HepG2 (cell line): ENCODE results near the gene CLDN19. TPM values are rescaled to one million over a fixed set of nuclear protein-coding genes. Genes with fewer than 3 reads are reported as not detected.

Experiments
- ATAC-seq: fragments of 200-7000 bp; cut with Tn5 transposase; 3 replicates; pipeline ENCODE4 v1.9.1; 2020; ENCODE audit warnings: mild to moderate bottlenecking, moderate library complexity
- BruUV-seq: library from RNA; stranded (reverse); fragments of 400-500 nt; replicated peaks from 2 replicates; lab custom pipeline; 2021; lab: Mats Ljungman, UMichigan
- CTCF ChIA-PET: fragments of 300-600 bp; formaldehyde crosslinking; extraction: SDS; loops from one replicate; lab custom pipeline; 2021; ENCODE audit warnings: low total read pairs, inconsistent platforms, low intra/inter-chr PET ratio; lab: Yijun Ruan, JAX
- POLR2A ChIA-PET: fragments of 350-600 bp; sonication (Branson Sonifier 250); formaldehyde crosslinking; loops from one replicate; lab custom pipeline; 2020; ENCODE audit warnings: antibody characterized with exemption, inconsistent platforms; lab: Yijun Ruan, JAX
- DNase-seq: peaks from one replicate; pipeline ENCODE4 v3.0.0-alpha.2; 2015; ENCODE audit warnings: low spot score
- FAIRE-seq: peaks from 3 replicates; lab custom pipeline; 2011; peaks lifted over from hg19 to GRCh38; lab: Jason Lieb, UNC
- H2AFZ ChIP-seq: one replicate; pipeline ENCODE4 v1.6.1; 2011; ENCODE audit warnings: low read length, inconsistent platforms
- H3K27ac ChIP-seq: fragments of 300-600 bp; 3 replicates; pipeline ENCODE4 v1.8.0; 2011; ENCODE audit warnings: mixed run types, mild to moderate bottlenecking, mixed read lengths, low read length, inconsistent platforms; ENCODE audit not compliant: insufficient read depth; ENCODE audit errors: extremely low read length
- H3K27me3 ChIP-seq, 2 experiments: fragments of 200-600 bp in 1 of 2; 2 replicates in 1 of 2; 3 replicates in 1 of 2; pipeline versions ENCODE4 v1.6.0 to v1.8.0; 2011; ENCODE audit warnings: low read length in 2 of 2, mild to moderate bottlenecking in 2 of 2, moderate library complexity in 2 of 2, inconsistent platforms in 1 of 2; ENCODE audit not compliant: insufficient read depth in 2 of 2, control insufficient read depth in 1 of 2
- H3K36me3 ChIP-seq, 2 experiments: fragments of 200-600 bp in 1 of 2; replicated peaks in 1 of 2; 2 replicates in 1 of 2; 3 replicates in 1 of 2; pipeline versions ENCODE4 v1.5.1 to v1.8.0; 2011; ENCODE audit warnings: low read length in 2 of 2, inconsistent platforms in 1 of 2; ENCODE audit not compliant: insufficient read depth in 2 of 2, control insufficient read depth in 1 of 2
- H3K4me1 ChIP-seq: 2 replicates; pipeline ENCODE4 v1.5.1; 2012; ENCODE audit warnings: low read length, inconsistent platforms; ENCODE audit not compliant: insufficient read depth
- H3K4me2 ChIP-seq: 2 replicates; pipeline ENCODE4 v1.6.0; 2011; ENCODE audit warnings: low read depth, low read length, inconsistent platforms
- H3K4me3 ChIP-seq, 3 experiments: fragments of 200-600 bp in 1 of 3; sonication (generic), shearing (Covaris generic) in 1 of 3; replicated peaks in 1 of 3; 2 replicates each; pipeline ENCODE4 v1.5.1; 2011 to 2016; ENCODE audit warnings: low read length in 3 of 3, inconsistent platforms in 2 of 3, low read depth in 2 of 3, mild to moderate bottlenecking in 2 of 3, control low read depth in 1 of 3, mixed read lengths in 1 of 3; ENCODE audit not compliant: insufficient read depth in 1 of 3
- H3K79me2 ChIP-seq: one replicate; pipeline ENCODE4 v1.6.1; 2011; ENCODE audit warnings: low read length, inconsistent platforms; ENCODE audit not compliant: insufficient read depth
- H3K9ac ChIP-seq: 2 replicates; pipeline ENCODE4 v1.6.0; 2011; ENCODE audit warnings: mild to moderate bottlenecking, low read depth, low read length, inconsistent platforms; ENCODE audit not compliant: insufficient read depth
- H3K9me3 ChIP-seq: 2 replicates; pipeline ENCODE4 v1.5.1; 2012; ENCODE audit warnings: mild to moderate bottlenecking, low read length
- H4K20me1 ChIP-seq: 2 replicates; pipeline ENCODE4 v1.6.0; 2011; ENCODE audit warnings: inconsistent platforms, mild to moderate bottlenecking, low read length, moderate library complexity; ENCODE audit not compliant: insufficient read depth
- AGO2 ChIP-seq: fragments of 200-400 bp; formaldehyde crosslinking; optimal IDR thresholded peaks from 2 replicates; pipeline ENCODE3; 2017; ENCODE audit warnings: mild to moderate bottlenecking, low read depth, low read length, moderate library complexity
- FOXA3 ChIP-seq: IDR thresholded peaks from 2 replicates; pipeline ENCODE4 v1.6.1; 2016; ENCODE audit warnings: missing genetic modification reagents, missing compliant biosample characterization
- POLR2A ChIP-seq, 2 experiments: IDR thresholded peaks; 2 replicates each; pipeline ENCODE4 v1.6.1; 2011; ENCODE audit warnings: low read depth in 2 of 2, low read length in 2 of 2, mild to moderate bottlenecking in 1 of 2, moderate library complexity in 1 of 2; ENCODE audit not compliant: insufficient read depth in 1 of 2
- POLR2AphosphoS2 ChIP-seq: IDR thresholded peaks from 2 replicates; pipeline ENCODE4 v1.6.1; 2011; ENCODE audit warnings: low read depth, low read length, improper control_type of control experiment
- POLR2G ChIP-seq: fragments of 200-400 bp; formaldehyde crosslinking; IDR thresholded peaks from 2 replicates; pipeline ENCODE4 v1.6.1; 2018; ENCODE audit warnings: mild to moderate bottlenecking, low read depth, low read length, moderate library complexity
- RBM22 ChIP-seq: fragments of 200-400 bp; formaldehyde crosslinking; optimal IDR thresholded peaks from 2 replicates; pipeline ENCODE3; 2017; ENCODE audit warnings: mild to moderate bottlenecking, low read length, moderate library complexity
- SSRP1 ChIP-seq: IDR thresholded peaks from 2 replicates; pipeline ENCODE4 v1.6.1; 2016; ENCODE audit warnings: control low read depth
- SYNCRIP ChIP-seq: fragments of 200-400 bp; formaldehyde crosslinking; IDR thresholded peaks from 2 replicates; pipeline ENCODE4 v1.6.1; 2018; ENCODE audit warnings: mild to moderate bottlenecking, low read depth, low read length; ENCODE audit not compliant: insufficient read depth
- ZFP37 ChIP-seq: sonication (generic); formaldehyde crosslinking; IDR thresholded peaks from 2 replicates; pipeline ENCODE4 v1.4.0; 2020; ENCODE audit warnings: missing genetic modification reagents, borderline replicate concordance
- ZNF10 ChIP-seq: sonication (generic); formaldehyde crosslinking; IDR thresholded peaks from 2 replicates; pipeline ENCODE4 v1.4.0; 2020; ENCODE audit warnings: mild to moderate bottlenecking, low read depth, missing genetic modification reagents, borderline replicate concordance
- ZNF234 ChIP-seq: sonication (generic); formaldehyde crosslinking; conservative IDR thresholded peaks from 2 replicates; pipeline ENCODE4 v1.5.1; 2020; ENCODE audit warnings: mild to moderate bottlenecking, missing genetic modification reagents
- ZNF589 ChIP-seq: sonication (generic); formaldehyde crosslinking; conservative IDR thresholded peaks from 2 replicates; pipeline ENCODE4 v1.8.0; 2022; ENCODE audit warnings: mild to moderate bottlenecking, moderate library complexity, missing genetic modification reagents
- ZNF761 ChIP-seq: sonication (generic); formaldehyde crosslinking; conservative IDR thresholded peaks from 2 replicates; pipeline ENCODE4 v1.4.0; 2020; ENCODE audit warnings: mild to moderate bottlenecking, missing genetic modification reagents
- ZNF776 ChIP-seq: sonication (generic); formaldehyde crosslinking; IDR thresholded peaks from 2 replicates; pipeline ENCODE4 v1.4.0; 2020; ENCODE audit warnings: mild to moderate bottlenecking, missing genetic modification reagents
- WGBS: methylation state at CpG from one replicate; pipeline ENCODE4 v1.1.6; 2017; ENCODE audit warnings: low lambda C conversion rate; 5-methylcytosine and 5-hydroxymethylcytosine counted together
- in situ Hi-C: cut with HindIII; loops from 2 replicates; pipeline ENCODE4 v1.10.0; 2017; ENCODE audit warnings: low pct_unique_long_range_greater_than_20kb; ENCODE audit not compliant: extremely low pct_ligation_motif_present
- intact Hi-C: fragments of 100-400 bp; cut with micrococcal nuclease; formaldehyde crosslinking; loops from one replicate; pipeline ENCODE4 v1.10.0; 2022; ENCODE audit not compliant: unreplicated experiment
- polyA plus RNA-seq, 8 experiments: library from polyadenylated mRNA; depleted of rRNA in 3 of 8; stranded (reverse) in 7 of 8; unstranded in 1 of 8; fragments of >200 nt; fragmentation: Illumina TruSeq in 4 of 8; extraction: Trizol in 4 of 8; gene quantifications; 2 replicates each; pipeline versions ENCODE4 v1.2.1 to v1.2.3, GENCODE V29; 2011 to 2016; ENCODE audit warnings: low read depth in 4 of 8, missing spikeins in 1 of 8, mixed read lengths in 1 of 8; ENCODE audit not compliant: insufficient read depth in 1 of 8
- total RNA-seq, 5 experiments: library from RNA; depleted of rRNA; stranded (reverse); fragments of >200 nt; fragmentation: Illumina TruSeq; extraction: Trizol; gene quantifications; 2 replicates each; pipeline ENCODE4 v1.2.3, GENCODE V29; 2016; ENCODE audit warnings: low read depth in 1 of 5
- TF ChIP-seq, protein P1 (sequence below), 2 experiments: sonication (generic) in 1 of 2; formaldehyde crosslinking in 1 of 2; IDR thresholded peaks; 2 replicates each; pipeline versions ENCODE4 v1.5.1 to v1.6.1; 2011 to 2020; ENCODE audit warnings: borderline replicate concordance in 1 of 2, low read depth in 1 of 2, low read length in 1 of 2, mild to moderate bottlenecking in 1 of 2, missing genetic modification reagents in 1 of 2, moderate library complexity in 1 of 2
- TF ChIP-seq, protein P2 (sequence below): sonication (generic); formaldehyde crosslinking; IDR thresholded peaks from 2 replicates; pipeline ENCODE4 v1.4.0; 2020; ENCODE audit warnings: mild to moderate bottlenecking, missing genetic modification reagents, borderline replicate concordance

CLDN19 gene
- total and polyA plus RNA-seq, 2 of the 13 experiments (the other 11 are each of a cell fraction or from before 2014, with no cell fraction given) = 5.0 to 7.6 TPM

DNA sequence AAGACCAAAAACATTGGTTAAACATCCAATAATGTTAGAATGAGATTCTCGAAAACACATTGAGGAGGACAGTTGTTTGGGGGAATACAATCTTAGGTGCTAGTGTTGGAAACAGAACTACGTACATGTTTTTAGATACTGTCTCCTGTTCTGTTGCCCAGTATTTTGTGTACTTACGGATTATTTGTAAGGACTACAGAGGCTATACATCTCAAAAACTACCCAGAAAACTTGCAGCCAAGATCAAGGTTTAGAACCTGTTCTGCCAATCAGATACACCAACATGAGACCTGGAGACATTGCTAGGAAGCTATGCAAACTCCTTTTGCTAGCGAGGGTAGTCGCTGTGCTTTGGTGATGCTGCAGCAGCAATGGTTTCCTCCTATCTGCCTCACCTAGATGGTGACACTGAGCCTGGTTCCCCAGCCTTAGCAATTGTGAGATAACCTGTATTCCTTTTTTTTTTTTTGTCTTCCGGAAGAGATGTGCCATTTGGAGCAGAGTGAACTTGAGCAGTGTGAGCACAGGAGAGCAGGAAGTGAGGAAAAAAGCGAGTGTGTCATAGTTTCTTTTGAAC is 36.1 kb downstream of the CLDN19 start:
- FAIRE-seq (peak; percentile 32), ATAC-seq (no peak), DNase-seq (no peak)
- Histone ChIP-seq H3K4me1 (no peaks in the 10 kb centered on the region), H3K36me3 (peaks cover 23 to 71% of the 10 kb centered on the region in 2 experiments), H3K27ac (no peak overlapping the region), H4K20me1 (peaks cover 3% of the 10 kb centered on the region; the same call in 1 of the 2 replicates), H3K27me3 (no peaks in the 10 kb centered on the region), H3K4me3 (no peak overlapping the region), H3K9ac (no peak overlapping the region), H3K79me2 (peaks cover 2% of the 10 kb centered on the region), H2AFZ (no peak overlapping the region), H3K9me3 (no peaks in the 10 kb centered on the region), H3K4me2 (no peak overlapping the region)
- BruUV-seq = no TSS peak
- ChIA-PET POLR2A (no interaction called here), CTCF (no interaction called here)
- intact Hi-C loops (no loop called here), in situ Hi-C loops (no loop called here)
- TF ChIP-seq ZNF10 (CRISPR knock-in tag) (no peak), ZNF589 (no peak), POLR2A (IDR thresholded peaks at IDR 0.05; ENCODE audit: insufficient read depth in 1 of 2, low read depth in 2 of 2, low read length in 2 of 2) (0 out of 4 replicates have a peak, but pooled peaks of 1 of the 2 experiments have one; percentile 24), AGO2 (peak; percentile 26), ZNF761 (CRISPR knock-in tag) (no peak), ZNF776 (no peak), SSRP1 (CRISPR knock-in tag) (no peak), SYNCRIP (no peak), FOXA3 (CRISPR knock-in tag) (no peak), ZNF234 (CRISPR knock-in tag) (no peak), ZFP37 (CRISPR knock-in tag) (no peak), POLR2AphosphoS2 (peak; percentile 88), RBM22 (peak; percentile 79), POLR2G (peak; percentile 50; the same call in 1 of the 2 replicates)
- TF ChIP-seq, protein P1, sequence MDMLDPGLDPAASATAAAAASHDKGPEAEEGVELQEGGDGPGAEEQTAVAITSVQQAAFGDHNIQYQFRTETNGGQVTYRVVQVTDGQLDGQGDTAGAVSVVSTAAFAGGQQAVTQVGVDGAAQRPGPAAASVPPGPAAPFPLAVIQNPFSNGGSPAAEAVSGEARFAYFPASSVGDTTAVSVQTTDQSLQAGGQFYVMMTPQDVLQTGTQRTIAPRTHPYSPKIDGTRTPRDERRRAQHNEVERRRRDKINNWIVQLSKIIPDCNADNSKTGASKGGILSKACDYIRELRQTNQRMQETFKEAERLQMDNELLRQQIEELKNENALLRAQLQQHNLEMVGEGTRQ (IDR thresholded peaks at IDR 0.05; ENCODE audit: low read depth, low read length) = no peak
- TF ChIP-seq, protein P1 (CRISPR knock-in tag; IDR thresholded peaks at IDR 0.05; ENCODE audit: borderline replicate concordance) = no peak
- TF ChIP-seq, protein P2, sequence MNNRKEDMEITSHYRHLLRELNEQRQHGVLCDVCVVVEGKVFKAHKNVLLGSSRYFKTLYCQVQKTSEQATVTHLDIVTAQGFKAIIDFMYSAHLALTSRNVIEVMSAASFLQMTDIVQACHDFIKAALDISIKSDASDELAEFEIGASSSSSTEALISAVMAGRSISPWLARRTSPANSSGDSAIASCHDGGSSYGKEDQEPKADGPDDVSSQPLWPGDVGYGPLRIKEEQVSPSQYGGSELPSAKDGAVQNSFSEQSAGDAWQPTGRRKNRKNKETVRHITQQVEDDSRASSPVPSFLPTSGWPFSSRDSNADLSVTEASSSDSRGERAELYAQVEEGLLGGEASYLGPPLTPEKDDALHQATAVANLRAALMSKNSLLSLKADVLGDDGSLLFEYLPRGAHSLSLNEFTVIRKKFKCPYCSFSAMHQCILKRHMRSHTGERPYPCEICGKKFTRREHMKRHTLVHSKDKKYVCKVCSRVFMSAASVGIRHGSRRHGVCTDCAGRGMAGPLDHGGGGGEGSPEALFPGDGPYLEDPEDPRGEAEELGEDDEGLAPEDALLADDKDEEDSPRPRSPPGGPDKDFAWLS (CRISPR knock-in tag) = no peak
- 97% methylated on average over 7 of the region's 7 CpGs for WGBS
